IPS-18c (cell line): ENCODE data around the gene PIK3R5.

Experiments
- H3K4me3 ChIP-seq: 2 replicates; pipeline ENCODE4 v1.7.0; 2013; ENCODE audit warnings: low read depth, mild to moderate bottlenecking, low read length, moderate library complexity; ENCODE audit not compliant: insufficient read depth
- H3K9me3 ChIP-seq: one replicate; pipeline ENCODE4 v1.6.1; 2013; ENCODE audit warnings: mild to moderate bottlenecking, low read length, moderate library complexity; ENCODE audit not compliant: control insufficient read depth, insufficient read depth

The PIK3R5 gene

DNA sequence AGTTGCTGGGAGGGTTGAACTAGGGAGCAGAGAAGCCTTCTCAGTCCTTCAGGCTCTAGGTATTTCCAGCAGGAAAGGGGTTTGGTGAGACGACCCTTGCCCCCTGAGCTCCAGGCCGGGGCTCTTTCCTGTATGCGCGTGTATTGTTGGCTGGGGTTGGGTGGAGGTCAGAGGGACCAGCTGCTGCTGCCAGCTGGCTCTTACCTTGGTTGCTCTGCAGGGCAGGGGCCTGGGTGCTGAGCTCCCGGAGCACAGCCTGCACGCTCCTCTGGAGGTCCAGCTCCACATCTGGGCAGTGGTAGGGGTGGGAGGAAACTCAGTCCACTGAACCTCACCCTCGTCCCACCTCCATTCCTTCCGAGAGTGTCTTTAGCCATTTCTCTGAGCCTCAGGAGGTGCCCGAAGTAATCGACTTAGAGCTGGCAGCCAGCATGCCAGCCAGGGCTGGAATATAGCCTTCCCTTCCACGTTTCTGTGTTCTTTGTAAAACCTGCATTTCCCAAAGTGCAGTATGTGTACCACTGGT is 126.0 kb downstream of the PIK3R5 start:
- Histone ChIP-seq H3K9me3 (no peaks in the 10 kb centered on the region), H3K4me3 (no peak overlapping the region)

DNA sequence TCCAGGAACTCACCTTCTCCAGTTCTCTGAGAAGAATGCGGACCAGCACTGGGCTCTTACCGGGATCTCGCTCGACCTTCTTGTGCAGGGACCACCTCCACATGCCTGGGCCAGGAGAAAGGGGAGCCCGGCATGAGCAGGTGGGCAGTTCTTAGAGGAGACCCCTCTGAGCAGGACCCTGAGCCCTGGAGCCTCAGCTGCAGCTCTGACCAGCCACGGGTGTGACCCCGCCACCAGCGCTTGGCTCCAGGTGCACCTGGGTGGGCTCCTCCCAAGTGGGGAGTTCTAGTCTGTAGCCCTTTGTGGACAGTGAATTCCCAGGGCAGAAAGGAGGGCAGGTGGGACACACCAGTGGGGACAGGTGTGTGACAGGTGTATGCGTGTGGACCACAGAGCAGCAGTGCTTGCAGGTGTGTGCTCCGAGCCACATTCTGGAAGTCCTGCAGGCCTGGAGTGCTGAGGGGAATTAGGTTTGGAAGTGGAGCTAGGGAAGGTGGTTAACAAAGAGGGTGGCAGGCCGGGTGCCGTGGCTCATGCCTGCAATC is 126.9 kb downstream of the PIK3R5 start:
- no peak overlapping the region for H3K4me3 ChIP-seq
- H3K9me3 ChIP-seq = no peaks in the 10 kb centered on the region

DNA sequence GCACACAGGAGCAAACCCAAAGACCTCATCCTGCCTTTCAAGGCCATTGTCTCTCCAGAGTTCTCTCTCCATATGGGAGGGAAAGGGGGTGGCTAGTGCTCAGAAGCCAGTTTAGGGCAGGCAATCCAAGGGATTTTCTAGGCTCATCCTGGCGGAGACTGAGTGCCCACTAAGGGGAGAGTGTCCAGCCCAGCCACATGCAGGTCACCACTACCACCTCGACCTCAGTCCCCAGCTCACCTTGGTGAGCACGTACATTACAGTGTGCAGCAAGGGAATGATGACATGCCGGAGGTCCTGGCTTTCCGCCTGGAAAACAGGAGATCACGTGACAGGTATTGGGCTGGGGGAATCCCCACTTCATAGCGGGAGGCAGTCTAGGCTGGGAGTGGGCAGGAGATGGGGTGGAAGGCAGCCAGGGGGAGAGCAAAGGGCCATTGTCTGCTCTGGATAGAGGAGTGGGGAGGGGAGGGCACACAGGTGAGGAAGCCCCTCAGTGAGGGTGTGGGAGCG is 127.9 kb downstream of the PIK3R5 start:
- Histone ChIP-seq H3K9me3 (no peaks in the 10 kb centered on the region), H3K4me3 (no peak overlapping the region)

DNA sequence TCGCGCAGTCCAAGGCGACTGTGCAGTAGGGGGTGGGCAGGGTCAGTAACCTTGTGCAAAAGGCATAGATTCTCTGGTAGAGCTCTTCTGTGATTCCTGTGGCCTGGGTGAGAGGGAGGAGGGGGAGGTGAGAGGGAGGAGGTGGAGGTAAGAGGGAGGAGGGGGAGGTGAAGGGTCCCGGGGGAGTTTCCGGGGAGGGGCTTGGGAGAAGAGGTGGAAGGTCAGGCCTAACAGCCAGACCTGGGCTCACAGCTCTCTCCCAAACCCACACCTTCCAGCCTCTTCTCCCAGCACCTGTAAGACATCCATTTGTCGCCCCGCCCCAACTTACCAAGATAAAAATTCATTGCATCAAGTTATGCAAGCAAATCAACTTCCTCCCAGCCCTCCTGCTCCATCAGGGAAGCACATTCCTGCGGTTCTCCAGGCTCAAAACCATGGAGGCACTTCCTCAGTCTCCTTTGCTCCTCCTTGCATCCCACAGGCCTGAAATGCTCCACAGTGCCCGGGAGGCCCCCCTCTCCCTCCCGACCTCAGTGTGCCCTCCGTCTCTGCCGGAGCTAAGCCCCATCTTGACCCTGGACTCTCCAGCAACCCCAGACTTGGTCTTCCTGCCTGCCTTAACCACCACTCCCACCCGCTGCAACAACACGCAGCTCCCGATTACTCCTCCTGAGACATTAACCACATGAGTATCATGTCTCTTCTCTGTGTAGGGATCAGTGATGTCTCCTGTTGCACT is 128.5 kb downstream of the PIK3R5 start:
- no peaks in the 10 kb centered on the region for H3K9me3 ChIP-seq
- no peak overlapping the region for H3K4me3 ChIP-seq

DNA sequence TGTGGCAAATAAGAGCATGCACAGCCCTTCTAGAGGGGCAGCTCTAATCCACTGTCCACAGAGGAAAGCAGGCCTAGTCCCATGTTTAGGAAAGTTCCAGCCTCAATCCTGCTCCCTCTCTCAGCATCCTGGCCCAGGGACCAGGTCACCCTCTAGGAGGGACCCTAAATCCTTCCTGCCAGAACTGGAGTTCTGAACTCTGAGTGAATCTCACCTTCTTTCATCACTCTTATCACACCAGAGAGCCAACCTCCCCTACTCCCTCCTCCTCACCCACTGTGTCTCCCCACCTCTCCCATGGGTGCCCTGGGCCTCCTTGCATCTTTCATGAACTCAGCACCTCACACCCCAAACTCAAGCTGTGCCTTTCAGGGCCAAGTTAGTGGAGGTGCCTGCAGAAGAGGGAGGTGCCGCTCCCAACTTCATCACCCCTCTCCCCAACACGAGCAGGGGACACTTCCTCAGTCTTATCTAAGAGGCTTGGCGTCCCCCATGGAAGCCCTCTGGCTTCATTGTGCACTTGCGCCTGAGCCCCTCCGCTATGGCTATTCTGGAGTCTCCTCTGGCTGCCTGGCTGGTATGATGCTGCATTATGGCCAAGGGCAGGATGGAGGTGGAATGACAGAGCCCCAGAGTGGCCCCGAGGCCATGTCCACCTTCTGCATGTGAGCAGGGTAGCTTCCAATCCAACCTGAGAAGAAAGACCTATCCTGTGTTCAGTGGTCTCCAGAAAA is 129.7 kb downstream of the PIK3R5 start:
- Histone ChIP-seq H3K9me3 (no peaks in the 10 kb centered on the region), H3K4me3 (no peak overlapping the region)

DNA sequence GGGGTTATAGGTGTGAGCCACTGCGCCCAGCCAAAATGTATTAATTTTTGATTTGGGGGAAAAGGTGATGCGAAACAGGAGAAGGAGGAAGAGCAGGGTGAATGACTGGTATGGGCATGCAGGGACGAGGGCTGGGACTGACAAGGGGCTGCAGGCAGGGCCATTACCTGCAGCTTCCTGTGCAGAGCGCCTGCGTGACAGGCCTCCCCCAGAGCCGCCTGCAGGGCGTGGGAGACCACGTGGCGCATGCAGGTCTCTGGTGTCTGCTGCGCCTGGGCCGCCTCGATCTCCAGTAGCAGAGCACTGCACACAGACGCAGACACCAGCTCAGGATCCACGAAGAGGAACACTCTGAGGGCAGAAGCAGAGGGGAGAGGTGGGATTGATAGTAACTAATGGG is 130.4 kb downstream of the PIK3R5 start:
- H3K9me3 ChIP-seq = no peaks in the 10 kb centered on the region

DNA sequence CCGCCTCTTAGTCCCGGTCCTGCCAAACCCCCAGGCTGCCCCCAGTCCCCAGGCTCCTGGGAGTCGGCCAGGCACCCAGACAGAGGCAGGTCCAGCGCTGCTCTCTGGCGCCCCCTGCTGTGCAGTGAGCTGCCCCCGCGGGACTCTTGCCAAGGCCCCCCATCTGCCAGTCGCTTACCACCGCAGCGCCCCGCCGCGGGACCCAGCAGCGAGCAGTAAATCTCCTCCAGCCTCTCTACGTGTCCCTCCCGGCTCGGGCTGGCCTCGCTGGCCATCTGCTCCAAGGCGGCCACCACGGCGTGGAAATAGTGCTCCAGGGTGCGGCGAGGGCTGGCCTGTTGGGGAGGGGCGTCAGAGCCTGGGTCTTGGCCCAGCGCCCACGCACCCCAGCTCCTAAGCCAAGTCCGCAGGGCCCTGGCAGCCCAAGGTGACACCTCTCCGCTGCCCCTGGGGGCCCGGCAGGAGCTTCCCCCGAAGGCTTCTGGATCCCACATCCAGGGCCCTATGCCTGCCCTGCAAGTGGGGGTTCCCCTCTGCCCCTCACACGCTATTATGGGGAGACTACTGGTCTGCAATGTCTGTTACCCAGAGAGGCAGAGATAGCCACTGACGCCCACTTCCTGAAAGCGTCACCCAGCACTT is 132.7 kb downstream of the PIK3R5 start:
- Histone ChIP-seq H3K4me3 (no peak overlapping the region), H3K9me3 (no peaks in the 10 kb centered on the region)

More for the DNA sequence above, 130.4 kb downstream of the PIK3R5 start:
- H3K4me3 ChIP-seq = no peak overlapping the region

DNA sequence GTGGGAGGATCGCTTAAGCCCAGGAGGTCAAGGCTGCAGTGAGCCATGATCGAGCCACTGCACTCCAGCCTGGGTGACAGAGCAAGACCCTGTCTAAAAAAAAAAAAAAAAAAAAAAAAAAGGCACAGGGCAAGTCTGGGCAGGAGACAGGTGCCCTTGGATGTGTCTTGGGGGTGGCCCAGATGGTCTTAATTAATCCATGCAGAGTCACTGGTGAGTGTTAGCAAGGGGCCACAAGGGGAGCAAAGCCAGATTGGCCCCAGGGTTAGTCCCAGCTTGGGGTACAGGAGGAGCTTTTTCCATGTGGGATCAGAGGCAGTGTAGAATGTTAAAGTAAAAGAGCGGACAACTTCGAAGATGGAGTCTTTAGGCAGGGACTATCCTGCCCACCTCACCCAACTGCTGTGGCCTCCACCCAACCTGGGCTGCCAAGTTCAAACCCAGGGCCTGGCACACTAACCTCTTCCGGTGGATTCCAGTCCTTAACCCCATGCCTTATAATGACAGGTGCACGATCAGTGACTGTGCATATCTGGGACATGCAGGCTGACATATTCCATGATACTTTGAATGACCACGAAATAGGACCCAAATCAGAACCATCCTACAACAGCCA is 134.2 kb downstream of the PIK3R5 start:
- Histone ChIP-seq H3K4me3 (no peak overlapping the region), H3K9me3 (no peaks in the 10 kb centered on the region)

DNA sequence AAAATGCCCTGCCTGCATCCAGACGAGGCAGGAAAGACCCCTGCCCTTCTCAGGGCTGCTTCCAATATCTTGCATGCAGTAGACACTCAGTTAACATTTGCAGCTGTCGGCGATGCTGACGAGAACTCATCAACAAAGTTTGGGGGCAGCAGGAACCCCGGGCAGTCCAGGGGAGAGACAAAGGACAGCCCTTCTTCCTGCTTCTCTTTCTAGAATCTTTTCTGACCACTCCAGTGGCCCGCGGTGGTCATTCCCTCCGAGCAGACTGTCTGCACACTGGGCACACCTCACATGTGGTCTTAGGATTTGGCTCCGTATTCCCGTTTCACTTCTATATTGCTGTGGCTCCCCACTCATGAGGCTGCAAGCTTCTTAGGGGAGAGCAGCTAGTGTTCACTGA is 135.4 kb downstream of the PIK3R5 start:
- Histone ChIP-seq H3K4me3 (no peak overlapping the region), H3K9me3 (no peaks in the 10 kb centered on the region)

DNA sequence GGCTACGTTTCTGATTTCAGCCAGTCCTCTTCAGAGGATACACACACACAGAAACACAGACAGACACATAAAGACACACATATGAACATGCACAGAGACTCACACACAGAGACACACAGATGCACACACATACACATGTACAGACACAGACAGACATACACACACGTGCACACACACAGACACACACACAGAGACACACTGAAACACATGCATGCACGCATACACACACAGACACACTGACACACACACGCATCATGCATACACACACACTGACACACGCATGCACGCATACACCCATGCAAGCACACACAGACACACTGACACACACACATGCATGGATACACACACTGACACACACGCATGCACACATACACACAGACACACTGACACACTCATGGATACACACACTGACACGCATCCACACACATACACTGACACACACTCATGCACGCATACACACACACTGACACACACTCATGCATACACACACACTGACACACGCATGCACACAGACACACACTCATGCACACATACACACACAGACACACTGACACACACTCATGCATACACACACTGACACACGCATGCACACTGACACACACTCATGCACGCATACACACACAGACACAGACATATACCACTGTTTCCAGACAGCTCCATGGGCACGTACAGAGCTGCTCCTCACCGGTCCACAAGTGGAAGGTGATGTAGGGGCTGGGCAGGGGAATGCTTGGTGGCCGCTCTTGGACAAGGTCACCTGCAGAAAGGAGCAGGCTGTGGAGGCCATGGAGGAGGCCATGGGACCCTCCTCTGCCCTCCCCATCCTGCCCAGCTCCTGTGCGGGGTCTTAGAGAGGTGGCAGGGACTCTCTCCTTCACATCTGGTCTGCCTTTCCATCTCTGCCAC is 136.2 kb downstream of the PIK3R5 start:
- H3K9me3 ChIP-seq = no peaks in the 10 kb centered on the region
- H3K4me3 ChIP-seq = no peak overlapping the region
